Suppressor macrophage (primary cell): ENCODE measurements around the gene RDH11.

ENCODE experiments used
- DNase-seq, 4 experiments: peaks; one replicate each; pipeline ENCODE4 v3.0.0-alpha.2; 2020 to 2022

The RDH11 gene

DNA sequence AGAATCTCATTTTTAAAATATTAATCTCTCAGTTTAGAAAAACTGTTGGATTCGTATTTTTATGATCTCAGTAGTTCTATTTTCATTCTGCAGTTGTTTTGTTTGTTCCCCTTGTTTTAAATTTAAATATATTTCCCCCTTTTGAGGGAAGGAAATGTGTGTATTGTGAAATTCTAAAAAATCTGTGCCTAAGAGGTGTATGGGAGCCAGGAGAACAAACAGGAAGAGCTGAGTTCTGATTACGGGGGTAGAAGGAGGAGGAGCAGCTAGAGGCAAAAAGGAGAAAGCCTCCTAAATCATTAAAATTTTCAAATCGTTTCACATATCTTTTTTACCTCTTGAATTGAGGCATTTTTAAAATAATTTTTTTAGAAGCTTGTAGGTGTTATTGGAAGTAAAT is 8.4 kb upstream of the RDH11 start:
- peak in 3 of 4 experiments; percentile 40 to 62 (median 54) for DNase-seq

GRCh38 chr14:67701492-67701891 is 5.9 kb upstream of the RDH11 start, which contains the start of gene RDH12:
RDH12 (plus strand) TSS chr14:67701886; CDS start chr14:67722643, 20,757 bp downstream.
- DNase-seq, result peak in 3 of 4 experiments; percentile 19 to 29 (median 22)

GRCh38 chr14:67698179-67698578 is 2.6 kb upstream of the RDH11 start:
- no peak for DNase-seq

- DNase-seq, result peak; percentile 29 to 61 (median 40)
These were observed 1.4 kb upstream of the RDH11 start for GRCh38 chr14:67697006-67697405.

DNA sequence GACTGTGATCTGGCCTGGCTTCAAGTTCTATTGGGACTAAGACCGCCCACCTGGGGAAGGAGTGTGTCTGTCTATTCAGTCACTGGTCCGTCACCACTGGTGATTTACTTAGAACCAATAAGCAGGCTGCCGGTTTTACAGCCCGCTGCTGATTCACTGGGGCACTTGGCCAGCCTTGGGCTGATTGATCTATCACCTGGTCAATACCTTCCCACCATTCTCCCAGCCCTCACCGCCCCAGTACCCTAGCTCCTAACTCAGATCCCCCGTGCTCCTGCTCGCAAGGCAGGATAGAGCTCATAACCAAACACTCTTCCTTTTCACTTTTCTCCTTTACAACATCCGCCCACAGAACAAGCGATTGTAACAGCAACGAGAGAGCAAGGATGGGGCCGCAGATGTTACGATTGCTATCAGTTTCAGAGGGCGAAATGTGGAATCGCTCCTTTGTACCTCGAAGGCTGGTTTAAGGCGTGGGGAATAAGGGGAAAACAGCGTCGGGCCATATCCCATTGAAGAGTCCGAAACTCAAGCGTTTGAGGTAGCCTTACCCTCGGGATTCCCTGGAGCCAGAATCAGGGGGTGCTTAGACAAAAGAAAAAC is 672 bp downstream of the RDH11 start:
- peak; percentile 81 to 92 (median 84) for DNase-seq

DNA sequence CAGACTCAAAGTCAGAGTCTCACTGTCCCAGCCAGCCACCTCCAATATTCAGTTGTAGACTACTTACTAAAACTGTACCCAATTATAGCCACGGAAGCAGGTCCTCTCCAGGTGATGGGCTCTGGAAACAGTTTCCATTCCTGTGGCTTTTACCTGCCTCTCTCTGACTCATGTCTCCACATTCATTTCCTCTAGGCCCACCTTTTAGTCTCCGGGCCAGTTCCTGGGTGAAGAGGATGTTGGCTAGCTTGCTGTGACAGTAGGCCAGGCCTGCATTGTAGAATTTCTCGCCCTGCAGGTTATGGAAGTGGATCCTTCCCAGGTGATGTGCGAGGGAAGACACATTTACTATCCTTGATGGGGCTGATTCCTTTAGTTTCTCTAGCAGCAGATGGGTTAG is 5.6 kb downstream of the RDH11 start:
- no peak for DNase-seq

DNA sequence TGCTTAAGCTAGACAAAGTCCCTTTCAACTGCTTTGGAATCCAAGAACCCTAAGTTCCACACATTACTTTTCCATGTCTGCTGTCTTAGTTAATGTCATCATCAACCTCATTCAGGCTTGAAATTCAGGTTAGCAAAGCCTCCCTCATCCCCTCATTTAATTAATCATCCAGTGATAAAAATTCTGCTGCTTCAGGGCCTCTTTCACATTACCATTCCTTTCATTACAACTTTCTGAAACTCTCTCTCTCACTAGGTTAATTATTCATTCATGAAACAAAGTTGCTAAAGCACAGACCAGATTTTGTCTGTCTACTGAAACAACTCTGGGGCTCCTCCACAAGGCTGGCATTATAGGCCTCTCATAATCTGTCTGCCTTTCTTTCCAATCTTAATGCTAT is 11.7 kb downstream of the RDH11 start:
- no peak for DNase-seq

GRCh38 chr14:67680941-67681340 is 14.6 kb downstream of the RDH11 start:
- peak; percentile 75 to 89 (median 83) for DNase-seq

DNA sequence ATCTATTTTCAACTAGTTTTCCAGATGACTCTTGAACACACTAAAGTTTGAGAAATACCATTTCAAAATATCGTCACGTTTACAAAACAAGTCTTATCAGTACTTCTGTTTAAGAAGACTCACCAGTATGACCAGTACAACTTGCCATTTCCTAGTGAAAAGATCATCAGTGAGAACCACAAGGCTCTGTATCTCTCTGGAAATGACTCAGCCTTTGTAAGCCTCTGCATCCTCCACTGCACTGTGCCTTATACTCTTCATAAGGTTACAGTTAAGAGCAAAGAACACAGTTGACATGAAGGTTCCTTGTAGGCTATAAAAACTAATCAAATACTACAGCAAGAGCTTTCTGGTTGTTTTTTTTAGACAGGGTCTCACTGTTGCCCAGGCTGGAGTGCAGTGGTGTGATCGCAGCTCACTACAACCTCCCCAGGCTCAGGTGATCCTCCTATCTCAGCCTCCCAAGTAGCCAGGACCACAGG is 15.4 kb downstream of the RDH11 start:
- DNase-seq, result peak; percentile 57 to 89 (median 70)

- DNase-seq, result no peak
These were observed 16.6 kb downstream of the RDH11 start for GRCh38 chr14:67679006-67679405.

GRCh38 chr14:67675219-67675582 is 20.4 kb downstream of the RDH11 start:
- no peak for DNase-seq

GRCh38 chr14:67674480-67675218 is 20.9 kb downstream of the RDH11 start, which contains the start of gene VTI1B:
VTI1B (minus strand) TSS chr14:67674632; CDS start chr14:67674489, 143 bp downstream.
- DNase-seq, result peak; percentile 79 to 94 (median 90)

- peak; percentile 61 to 86 (median 79) for DNase-seq
These were observed 21.5 kb downstream of the RDH11 start for GRCh38 chr14:67674139-67674479.

GRCh38 chr14:67673451-67673850 is 22.1 kb downstream of the RDH11 start:
- DNase-seq, result no peak

- DNase-seq, result no peak
These were observed 27.0 kb downstream of the RDH11 start for GRCh38 chr14:67668559-67668958.

DNA sequence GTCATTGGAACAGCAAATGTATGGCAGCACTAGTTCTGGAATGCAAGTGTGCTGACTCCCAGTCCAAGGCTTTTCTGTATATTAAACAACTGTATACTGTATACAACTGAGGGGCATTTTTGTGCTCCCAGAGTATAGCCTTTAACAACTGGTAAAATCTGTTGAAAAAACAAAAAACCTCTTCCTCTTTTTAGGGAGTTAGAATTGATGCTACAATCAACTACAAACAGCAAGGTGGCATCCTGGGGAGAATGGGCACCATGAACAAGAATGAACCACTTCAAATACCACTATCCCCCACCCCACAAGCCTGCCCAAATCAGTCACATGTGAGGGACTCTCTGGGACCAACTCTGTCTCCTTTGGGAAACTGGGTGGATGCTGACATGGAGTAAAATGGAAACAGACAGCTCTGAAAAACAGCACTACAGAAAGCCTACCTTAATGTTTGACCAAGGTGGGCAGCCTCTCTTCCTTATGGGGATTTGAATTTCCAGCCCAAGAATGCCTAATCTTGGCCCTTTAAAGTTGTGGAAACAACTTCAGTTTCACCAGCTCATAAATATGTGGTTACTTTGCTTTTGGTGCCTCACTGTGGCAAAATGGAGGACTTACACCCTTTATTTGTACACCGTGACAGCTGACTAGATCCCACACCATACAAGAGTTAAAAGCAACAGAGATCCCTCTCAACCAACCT is 28.7 kb downstream of the RDH11 start:
- peak; percentile 49 to 71 (median 66) for DNase-seq

DNA sequence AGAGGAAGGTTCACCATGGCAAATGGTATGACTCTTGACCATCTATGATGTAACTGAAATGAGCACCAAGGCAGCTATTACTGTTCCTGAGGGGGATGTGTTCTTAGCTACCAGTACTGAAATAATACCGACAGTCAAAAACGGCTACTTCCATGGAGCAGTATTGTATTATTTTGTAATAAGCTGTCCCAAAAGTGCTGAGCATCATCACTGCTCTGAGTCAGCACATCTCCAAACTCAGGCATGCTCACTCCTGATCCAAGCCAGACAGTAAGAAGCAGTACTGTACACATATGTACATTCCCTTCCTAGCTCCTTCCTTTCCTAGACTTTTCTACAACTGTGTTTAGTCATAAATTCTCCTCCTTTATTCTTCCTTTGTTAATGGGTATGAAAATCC is 29.7 kb downstream of the RDH11 start:
- peak; percentile 24 to 69 (median 52) for DNase-seq

- peak in 2 of 4 experiments; percentile 24 to 40 for DNase-seq
These were observed 31.9 kb downstream of the RDH11 start for GRCh38 chr14:67663633-67664032.

- DNase-seq, result no peak
These were observed 41.8 kb downstream of the RDH11 start for GRCh38 chr14:67653651-67654280.

DNA sequence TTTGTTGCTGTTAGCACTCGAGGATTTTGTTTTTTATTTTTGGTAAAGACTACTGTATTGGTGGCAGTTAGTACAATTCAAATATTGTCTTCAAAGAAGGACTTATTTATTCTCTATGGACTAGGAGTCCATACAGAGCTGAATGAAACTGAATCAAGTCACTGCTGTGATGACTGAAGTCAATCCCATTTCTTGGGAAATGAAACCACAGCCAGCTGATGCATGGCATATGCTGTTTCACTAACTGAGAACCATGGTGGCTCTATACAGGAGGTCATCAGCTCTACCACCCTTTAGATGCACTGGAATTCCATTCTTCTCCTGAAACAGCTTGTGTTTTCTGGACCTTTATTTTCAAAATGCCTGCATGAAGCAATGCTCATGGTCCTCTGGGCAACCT is 43.4 kb downstream of the RDH11 start:
- DNase-seq, result no peak

- no peak for DNase-seq
These were observed 44.9 kb downstream of the RDH11 start for GRCh38 chr14:67650694-67651093.

GRCh38 chr14:67650151-67650550 is 45.4 kb downstream of the RDH11 start:
- no peak for DNase-seq

DNA sequence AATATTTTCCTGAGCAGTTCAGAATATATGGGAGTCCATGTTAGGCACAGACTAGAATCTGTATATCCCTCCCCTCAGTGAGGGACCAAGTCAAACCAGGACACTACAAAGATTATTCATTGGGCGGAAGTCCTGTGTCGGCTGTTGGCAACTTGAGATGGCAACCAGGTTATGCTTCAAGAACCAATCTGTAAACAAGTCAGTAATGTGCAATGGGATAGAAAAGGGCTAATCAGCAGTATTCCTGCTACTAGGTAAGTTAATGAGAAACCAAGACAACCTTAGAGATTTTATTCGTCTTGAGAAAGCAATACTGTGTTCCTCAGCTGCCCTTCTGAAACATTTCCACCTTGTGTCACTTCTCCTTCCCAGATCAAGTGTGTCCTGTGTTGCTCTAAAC is 49.4 kb downstream of the RDH11 start:
- DNase-seq, result peak in 1 of 4 experiments; percentile 10
